HepG2 (cell line): ENCODE data around the gene IQCK. TPM values are rescaled to one million over a fixed set of nuclear protein-coding genes. Genes with fewer than 3 reads are reported as not detected.
A peak's percentile ranks its signal among the peaks of the same experiment; 100 is the strongest.

Experiments
- BCLAF1 ChIP-seq: fragments of 450-650 bp; IDR thresholded peaks from 2 replicates; pipeline ENCODE4 v1.6.1; 2017; ENCODE audit warnings: mild to moderate bottlenecking
- CENPT ChIP-seq: sonication (generic); formaldehyde crosslinking; IDR thresholded peaks from 2 replicates; pipeline ENCODE4 v1.8.0; 2022; ENCODE audit warnings: low read depth, mild to moderate bottlenecking, moderate library complexity, missing genetic modification reagents
- EED ChIP-seq: sonication (generic); formaldehyde crosslinking; IDR thresholded peaks from 2 replicates; pipeline ENCODE4 v1.5.0; 2020; ENCODE audit warnings: mild to moderate bottlenecking, missing genetic modification reagents
- ETV5 ChIP-seq: IDR thresholded peaks from 2 replicates; pipeline ENCODE4 v1.6.1; 2018; ENCODE audit warnings: missing biosample characterization, missing genetic modification reagents, inconsistent platforms, borderline replicate concordance
- FOXP1 ChIP-seq, 2 experiments: fragments of 450-650 bp in 1 of 2; IDR thresholded peaks; 2 replicates each; pipeline ENCODE4 v1.6.1; 2017 to 2018; ENCODE audit warnings: antibody characterized with exemption in 1 of 2
- HMGXB3 ChIP-seq: sonication (generic); formaldehyde crosslinking; IDR thresholded peaks from 2 replicates; pipeline ENCODE4 v1.4.0; 2020; ENCODE audit warnings: missing genetic modification reagents, borderline replicate concordance
- HOXA3 ChIP-seq: sonication (generic); formaldehyde crosslinking; IDR thresholded peaks from 2 replicates; pipeline ENCODE4 v1.5.0; 2020; ENCODE audit warnings: missing genetic modification reagents
- NKX3-1 ChIP-seq: sonication (generic); formaldehyde crosslinking; IDR thresholded peaks from 2 replicates; pipeline ENCODE4 v1.5.0; 2020; ENCODE audit warnings: missing genetic modification reagents
- RERE ChIP-seq: IDR thresholded peaks from 2 replicates; pipeline ENCODE4 v1.6.1; 2016; ENCODE audit warnings: low read depth, missing genetic modification reagents, missing compliant biosample characterization
- RFX1 ChIP-seq: fragments of 450-650 bp; IDR thresholded peaks from 2 replicates; pipeline ENCODE4 v1.6.1; 2017
- ZNF10 ChIP-seq: sonication (generic); formaldehyde crosslinking; IDR thresholded peaks from 2 replicates; pipeline ENCODE4 v1.4.0; 2020; ENCODE audit warnings: mild to moderate bottlenecking, low read depth, missing genetic modification reagents, borderline replicate concordance
- ZNF180 ChIP-seq: sonication (generic); formaldehyde crosslinking; IDR thresholded peaks from 2 replicates; pipeline ENCODE4 v1.4.0; 2020; ENCODE audit warnings: low read depth, missing genetic modification reagents, borderline replicate concordance
- ZNF543 ChIP-seq: sonication (generic); formaldehyde crosslinking; IDR thresholded peaks from 2 replicates; pipeline ENCODE4 v1.4.0; 2020; ENCODE audit warnings: mild to moderate bottlenecking, missing genetic modification reagents
- polyA plus RNA-seq, 8 experiments: library from polyadenylated mRNA; depleted of rRNA in 3 of 8; stranded (reverse) in 7 of 8; unstranded in 1 of 8; fragments of >200 nt; fragmentation: Illumina TruSeq in 4 of 8; extraction: Trizol in 4 of 8; gene quantifications; 2 replicates each; pipeline versions ENCODE4 v1.2.1 to v1.2.3, GENCODE V29; 2011 to 2016; ENCODE audit warnings: low read depth in 4 of 8, missing spikeins in 1 of 8, mixed read lengths in 1 of 8; ENCODE audit not compliant: insufficient read depth in 1 of 8
- total RNA-seq, 5 experiments: library from RNA; depleted of rRNA; stranded (reverse); fragments of >200 nt; fragmentation: Illumina TruSeq; extraction: Trizol; gene quantifications; 2 replicates each; pipeline ENCODE4 v1.2.3, GENCODE V29; 2016; ENCODE audit warnings: low read depth in 1 of 5
- TF ChIP-seq, protein P1 (sequence below): sonication (generic); formaldehyde crosslinking; IDR thresholded peaks from 2 replicates; pipeline ENCODE4 v1.4.0; 2020; ENCODE audit warnings: missing genetic modification reagents

Gene IQCK
- total and polyA plus RNA-seq, 2 of the 13 experiments (the other 11 are each of a cell fraction or from before 2014, with no cell fraction given), result 5.1 to 7.3 TPM

DNA sequence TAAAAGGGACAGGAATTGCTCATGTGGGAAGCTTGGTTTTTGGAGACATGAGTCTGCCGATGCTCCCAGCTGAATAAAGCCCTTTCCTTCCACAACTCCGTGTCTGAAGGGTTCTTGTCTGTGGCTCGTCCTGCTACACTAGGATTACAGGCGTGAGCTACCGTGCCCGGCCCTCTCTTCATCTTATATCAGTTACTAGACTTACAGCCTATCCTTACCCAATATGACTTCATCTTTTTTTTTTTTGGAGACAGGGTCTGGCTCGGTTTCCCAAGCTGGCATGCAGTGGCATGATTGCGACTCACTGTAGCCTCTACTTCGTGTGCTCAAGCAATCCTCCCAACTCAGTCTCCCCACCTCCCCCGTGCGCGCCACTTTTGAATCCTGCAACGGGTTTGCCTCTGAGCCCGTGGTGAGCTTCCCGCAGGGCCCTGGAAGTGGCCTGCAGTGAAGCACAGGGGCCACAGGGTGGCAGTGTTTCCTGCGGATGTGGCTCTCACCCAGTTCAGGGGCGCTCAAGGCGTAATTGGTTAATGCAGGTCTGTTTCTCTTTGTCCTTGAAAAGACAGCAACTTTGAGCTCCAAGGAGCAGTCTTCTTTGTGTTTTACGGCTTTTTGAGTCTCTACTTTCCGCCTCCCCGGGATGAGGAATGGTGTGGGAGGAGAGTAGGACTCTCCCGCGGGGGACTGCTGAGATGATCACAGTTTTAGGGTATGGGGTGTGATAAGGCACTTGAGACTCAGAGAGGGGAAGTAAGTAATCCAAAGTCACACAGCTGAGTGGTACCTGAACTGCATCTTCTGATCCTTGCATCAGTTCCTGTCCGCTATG is 189.3 kb downstream of the IQCK start (continued):
- TF ChIP-seq RERE (CRISPR knock-in tag) (no peak), ZNF180 (CRISPR knock-in tag) (no peak), ZNF543 (no peak), CENPT (CRISPR knock-in tag) (no peak), HMGXB3 (peak; percentile 38; the same call in 1 of the 2 replicates), ETV5 (CRISPR knock-in tag) (0 out of 2 replicates have a peak, but pooled peaks have one; percentile 45), FOXP1 (IDR thresholded peaks at IDR 0.05) (no peak), FOXP1 (CRISPR knock-in tag; IDR thresholded peaks at IDR 0.05) (no peak), HOXA3 (no peak), RFX1 (no peak), BCLAF1 (no peak), NKX3-1 (CRISPR knock-in tag) (no peak), EED (CRISPR knock-in tag) (no peak), ZNF10 (CRISPR knock-in tag) (no peak)
- TF ChIP-seq, protein P1, sequence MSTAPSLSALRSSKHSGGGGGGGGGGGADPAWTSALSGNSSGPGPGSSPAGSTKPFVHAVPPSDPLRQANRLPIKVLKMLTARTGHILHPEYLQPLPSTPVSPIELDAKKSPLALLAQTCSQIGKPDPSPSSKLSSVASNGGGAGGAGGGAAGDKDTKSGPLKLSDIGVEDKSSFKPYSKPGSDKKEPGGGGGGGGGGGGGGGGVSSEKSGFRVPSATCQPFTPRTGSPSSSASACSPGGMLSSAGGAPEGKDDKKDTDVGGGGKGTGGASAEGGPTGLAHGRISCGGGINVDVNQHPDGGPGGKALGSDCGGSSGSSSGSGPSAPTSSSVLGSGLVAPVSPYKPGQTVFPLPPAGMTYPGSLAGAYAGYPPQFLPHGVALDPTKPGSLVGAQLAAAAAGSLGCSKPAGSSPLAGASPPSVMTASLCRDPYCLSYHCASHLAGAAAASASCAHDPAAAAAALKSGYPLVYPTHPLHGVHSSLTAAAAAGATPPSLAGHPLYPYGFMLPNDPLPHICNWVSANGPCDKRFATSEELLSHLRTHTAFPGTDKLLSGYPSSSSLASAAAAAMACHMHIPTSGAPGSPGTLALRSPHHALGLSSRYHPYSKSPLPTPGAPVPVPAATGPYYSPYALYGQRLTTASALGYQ, result no peak
